NCI-H2196 (cell line): ENCODE results near the gene MAD1L1.
"Not testable (repeated sequence)": the region's sequence is repeated elsewhere in the genome, so short reads cannot be mapped to it uniquely, and the experiment has no call there.

Experiments used
- DNase-seq: peaks from one replicate; lab custom pipeline; 2025; ENCODE audit not compliant: unreplicated experiment; lab: John Stamatoyannopoulos, UW

The MAD1L1 gene

DNA sequence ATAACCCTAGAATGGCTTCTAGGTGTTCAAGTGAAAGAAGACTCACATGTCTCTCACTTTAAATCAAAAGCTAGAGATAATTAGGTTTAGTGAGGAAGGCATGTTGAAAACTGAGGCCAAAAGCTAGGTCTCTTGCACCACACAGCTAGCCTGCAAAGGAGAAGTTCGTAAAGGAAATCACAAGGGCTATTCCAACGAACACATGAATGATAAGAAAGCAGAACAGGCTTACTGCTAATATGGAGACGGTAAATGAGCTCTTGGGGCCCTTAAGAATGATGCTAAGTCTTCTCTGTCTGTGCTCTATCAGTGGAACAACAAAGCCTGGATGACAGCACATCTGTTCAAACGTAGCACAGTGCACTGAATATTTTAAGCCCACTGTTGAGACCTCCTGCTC, 401.3 kb downstream of the MAD1L1 start:
- DNase-seq = not testable (repeated sequence)

DNA sequence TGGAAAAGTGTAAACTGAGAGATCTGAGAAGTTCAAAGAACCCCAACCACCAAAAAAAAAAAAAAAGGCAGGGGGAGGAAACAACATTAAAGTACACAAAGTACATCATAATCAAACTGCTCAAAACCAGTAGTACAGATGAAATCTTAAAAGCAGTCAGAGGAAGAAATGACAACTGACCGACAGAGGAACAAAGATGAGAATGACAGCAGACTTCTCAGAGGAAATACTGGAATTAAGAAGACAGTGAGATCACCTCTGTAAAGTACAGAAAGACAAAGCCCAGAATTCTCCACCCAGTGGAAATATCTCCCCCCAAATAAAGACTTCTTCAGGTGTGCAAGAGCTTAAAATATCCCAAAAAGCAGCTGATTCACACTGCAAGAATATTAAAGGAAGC, 403.1 kb downstream of the MAD1L1 start:
- not testable (repeated sequence) for DNase-seq

DNA sequence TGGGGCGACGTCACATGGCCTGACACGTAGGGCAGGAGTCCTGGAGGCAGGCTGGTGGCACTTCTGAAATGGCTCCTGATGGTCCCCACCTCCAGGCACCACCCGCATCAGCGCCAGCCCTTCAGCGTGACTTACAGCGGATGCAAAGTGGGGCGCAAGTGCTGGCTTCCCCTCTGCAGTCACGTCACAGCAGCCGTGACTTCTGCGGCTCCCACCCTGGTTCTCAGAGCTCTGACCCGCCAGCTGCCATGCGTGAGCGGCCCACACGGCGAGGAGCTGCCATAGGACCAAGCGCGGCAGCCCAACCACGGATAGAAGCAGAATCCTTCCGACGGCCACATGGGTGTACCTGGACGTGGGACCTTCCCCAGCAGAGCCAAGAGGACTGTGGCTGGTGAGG, 403.6 kb downstream of the MAD1L1 start:
- no peak for DNase-seq

DNA sequence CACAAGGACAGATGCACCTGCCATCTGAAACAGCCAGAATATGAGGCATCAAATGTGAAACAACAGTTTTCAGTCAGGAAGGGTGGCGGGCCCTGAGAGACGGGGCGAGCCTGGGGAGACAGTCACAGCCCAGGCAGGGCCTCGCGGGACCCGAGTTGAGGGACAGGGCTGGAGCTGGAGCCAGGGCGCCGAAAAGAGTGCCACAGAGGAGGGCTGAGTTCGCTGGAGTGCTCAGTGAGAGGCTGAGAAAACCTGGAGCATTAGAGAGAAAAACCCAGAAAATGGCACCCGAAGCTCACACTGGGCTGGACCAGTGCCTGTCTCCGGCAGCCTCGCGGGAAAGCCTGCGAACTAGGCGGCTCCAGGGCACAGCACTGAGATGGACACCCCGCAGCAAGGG, 404.6 kb downstream of the MAD1L1 start:
- DNase-seq = not testable (repeated sequence)

DNA sequence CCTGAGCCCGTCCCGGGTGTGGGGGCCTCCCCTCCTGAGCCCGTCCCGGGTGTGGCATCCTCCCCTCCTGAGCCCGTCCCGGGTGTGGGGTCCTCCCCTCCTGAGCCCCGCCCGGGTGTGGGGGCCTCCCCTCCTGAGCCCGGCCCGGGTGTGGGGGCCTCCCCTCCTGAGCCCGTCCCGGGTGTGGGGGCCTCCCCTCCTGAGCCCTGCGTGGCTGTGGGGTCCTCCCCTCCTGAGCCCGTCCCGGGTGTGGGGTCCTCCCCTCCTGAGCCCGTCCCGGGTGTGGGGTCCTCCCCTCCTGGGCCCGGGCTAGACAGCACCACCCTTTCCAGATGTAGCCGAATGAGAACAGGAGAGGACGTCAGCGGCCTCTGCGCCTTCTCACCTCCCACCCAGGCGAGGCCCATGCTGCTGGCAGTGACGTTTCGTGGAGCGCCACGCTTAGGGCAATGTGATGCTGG, 405.2 kb downstream of the MAD1L1 start:
- DNase-seq = not testable (repeated sequence)

DNA sequence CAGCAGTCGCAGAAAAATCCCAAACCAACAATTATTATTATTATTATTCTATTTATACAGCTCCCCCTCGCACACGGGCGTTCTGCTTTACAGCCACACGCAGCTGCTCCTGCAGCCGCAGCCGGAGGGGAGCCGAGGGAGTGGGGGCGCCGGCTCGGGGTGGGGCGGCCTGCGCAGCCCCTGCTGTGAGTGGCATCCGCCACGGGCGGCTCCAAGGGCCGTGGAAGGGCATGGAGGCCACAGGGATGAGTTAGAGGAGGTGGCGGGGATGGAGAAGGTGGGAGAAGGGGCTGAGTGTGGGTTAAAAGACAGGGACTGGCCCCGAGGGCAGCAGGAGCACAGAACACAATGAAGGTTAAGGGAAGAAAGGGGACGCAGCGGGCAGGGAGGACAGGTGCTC, 405.8 kb downstream of the MAD1L1 start:
- DNase-seq = not testable (repeated sequence)

DNA sequence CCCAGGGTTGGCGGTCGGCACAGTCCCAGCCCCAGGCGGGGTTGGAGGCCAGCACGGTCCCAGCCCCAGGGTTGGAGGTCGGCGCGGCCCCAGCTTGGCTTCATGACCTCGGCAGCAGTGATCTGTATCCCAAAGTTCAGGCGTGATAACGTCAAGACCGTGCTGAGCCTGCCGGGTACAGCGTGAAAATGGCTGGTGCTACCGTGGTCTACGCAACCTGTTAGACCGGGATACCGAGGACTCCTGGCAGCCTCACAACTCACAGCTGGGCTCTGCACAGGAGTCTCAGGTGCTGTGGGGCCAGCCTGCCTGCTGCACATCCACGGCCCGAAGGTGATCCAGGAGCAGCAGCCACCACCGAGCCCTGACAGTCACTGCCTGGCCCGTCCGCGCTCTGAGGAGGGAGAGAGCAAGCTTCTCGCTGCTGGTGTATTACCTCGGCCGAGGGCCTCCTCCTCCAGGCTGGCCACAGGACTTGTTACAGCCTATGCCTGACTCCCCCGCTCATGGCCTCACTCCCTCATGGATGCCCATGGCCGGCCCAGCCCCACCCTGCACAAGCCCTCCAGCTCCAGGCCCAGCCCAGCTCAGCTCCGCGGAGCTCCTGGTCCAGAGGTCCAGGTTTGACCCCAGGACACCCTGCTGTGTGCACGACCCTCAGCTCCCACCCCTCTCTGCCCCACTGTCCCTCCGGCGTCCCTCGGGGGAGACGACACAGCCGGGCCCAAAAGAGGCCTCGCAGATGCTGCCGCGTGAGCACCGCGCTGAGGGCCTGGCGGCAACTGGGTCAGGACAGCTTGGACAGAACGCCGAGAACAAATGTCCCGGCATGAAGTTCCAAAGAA, 406.6 kb downstream of the MAD1L1 start:
- DNase-seq = no peak

DNA sequence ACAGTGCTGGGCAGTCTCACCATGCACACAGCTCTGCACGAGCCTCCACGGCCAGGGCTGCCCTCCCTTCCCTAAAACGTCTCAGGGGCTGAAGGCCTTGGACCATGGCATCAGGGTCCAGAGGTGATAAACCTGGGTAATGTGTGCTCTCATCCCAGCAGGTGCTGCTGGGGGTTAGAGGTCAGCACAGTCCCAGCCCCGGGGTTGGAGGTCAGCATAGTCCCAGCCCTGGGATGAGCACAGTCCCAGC, 407.2 kb downstream of the MAD1L1 start:
- DNase-seq = not testable (repeated sequence)

DNA sequence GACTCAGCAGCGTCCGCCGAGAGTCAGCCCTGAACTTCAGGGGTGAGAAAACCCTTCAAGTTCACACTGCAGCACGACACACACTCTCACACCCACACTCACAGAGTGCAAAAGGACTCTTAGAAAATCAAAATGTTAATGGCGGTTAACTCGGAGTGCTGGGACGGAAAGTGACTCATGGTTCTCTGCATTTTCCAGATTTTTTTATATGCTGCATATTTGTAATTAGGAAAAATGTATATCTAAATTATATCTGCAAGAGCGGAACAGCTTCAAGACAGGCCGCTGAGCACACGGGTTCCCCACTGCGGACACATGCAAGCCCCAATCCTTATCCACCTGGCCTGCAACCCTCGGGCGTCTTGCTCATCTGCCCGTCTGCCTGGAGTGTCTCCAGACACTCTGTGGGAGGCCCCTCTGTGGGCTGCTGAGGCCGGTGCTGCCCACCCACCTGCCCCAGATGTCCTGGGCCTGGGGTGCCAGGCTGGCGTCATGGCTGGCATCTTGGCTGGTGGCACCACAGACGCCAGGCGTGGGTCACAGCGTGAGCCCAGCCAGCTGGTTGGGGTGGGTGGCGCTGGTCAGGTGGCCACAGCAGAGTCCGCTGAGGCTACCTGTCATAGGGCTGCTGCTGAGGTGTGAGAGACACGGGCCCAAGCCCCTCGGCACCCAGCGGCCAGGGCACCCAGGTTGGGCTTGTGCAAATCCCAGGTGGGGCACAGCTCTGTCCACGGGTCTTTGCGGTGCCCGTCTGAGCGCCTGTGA, 407.7 kb downstream of the MAD1L1 start:
- not testable (repeated sequence) for DNase-seq

DNA sequence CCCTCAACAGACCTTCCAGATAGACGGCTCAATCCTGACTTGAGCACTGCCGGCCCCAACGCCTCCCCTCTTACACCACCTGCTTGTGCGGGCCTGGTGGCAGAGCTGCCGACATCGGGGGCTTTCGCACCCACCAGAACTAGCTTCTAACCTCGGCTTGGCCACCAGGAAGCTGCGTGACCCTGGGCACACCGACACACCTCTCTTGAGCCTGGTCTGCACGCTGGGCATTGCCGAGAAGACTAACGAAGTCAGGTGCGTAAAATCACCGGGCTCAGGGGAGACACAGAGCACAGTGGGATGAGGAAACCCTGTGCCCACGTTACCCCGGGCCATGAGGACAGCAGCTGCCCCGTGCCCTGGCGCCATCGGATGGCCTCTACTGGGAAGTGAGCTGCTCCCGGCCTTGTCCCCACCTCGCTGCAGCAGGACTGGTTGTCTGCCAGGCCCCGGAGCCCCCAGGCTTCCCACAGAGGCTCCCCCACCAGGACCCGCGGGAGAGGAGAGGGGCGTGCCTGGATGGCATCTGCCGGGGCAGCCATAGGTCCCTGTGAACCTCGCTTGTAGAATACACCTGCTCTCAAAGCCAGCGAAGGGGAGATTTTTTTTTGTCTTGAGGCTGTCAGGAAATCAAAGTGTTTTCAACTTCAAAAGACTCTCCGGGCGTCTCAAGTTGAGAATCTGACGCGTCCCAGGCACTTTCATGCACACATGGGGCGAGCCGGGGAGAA, 408.4 kb downstream of the MAD1L1 start:
- DNase-seq = not testable (repeated sequence)

DNA sequence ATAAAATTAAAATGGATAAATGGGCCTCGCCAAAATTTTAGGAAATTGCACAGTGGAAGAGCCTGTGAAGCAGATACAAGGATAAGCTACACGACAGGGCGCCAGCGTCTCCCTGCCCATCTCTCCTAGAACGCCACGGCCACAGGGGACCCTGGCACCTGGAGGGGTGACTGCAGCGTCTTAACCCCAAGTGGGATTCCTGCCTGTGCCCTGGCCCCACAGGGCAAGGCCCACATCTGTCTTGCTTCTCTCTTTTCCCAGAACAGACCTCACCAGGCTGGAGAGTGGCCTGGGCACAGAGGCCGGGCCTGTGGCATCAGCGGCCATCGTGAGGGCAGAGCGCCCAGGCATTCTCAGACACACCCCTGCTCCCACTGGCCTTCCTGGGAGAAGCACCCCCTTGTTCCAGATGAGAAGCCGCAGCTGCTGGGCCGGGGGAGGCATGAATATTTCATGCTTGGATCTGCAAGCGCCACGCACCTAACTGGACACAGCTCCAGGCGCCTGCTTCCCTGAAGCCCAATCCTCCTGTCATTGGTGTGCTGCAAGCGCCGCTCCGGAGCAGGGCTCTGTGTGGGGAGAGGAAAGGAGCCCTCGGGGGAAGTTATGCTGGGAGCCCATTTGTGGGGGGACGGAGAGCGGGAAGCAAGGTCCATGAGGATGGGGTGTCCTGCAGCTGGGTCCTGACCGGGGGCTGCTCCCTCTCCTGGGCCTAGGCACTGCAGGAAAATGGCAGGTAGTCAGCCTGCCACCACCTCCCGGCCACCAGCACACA, 409.2 kb downstream of the MAD1L1 start:
- DNase-seq = no peak

DNA sequence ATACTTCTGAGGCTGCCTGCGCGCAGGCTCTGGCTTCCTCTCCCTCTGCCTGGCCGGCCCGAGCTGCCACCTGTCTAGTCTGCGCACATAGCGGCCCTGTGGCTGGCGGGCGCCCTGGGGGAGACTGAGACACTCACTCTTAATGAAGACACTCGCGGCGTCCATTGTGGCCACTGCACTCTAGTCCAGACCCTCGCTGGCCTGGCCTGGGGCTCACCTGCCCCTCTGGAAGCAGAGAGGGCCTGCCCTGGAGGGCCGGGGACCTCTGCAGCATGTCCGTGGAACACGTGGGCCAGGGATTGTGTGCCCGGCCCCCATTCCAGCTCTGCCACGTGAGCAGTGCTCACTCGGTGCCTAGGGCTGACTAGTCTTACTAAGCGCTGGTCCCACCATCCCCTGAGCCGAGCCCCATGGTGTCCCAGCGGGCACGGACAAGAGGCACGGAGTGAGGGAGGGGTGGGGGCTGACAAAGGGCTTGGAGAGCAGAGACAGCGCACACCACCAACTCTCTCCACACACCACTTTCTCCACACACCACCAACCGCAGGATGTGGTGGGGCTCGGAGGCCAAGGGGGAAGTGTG, 413.4 kb downstream of the MAD1L1 start:
- DNase-seq = no peak

DNA sequence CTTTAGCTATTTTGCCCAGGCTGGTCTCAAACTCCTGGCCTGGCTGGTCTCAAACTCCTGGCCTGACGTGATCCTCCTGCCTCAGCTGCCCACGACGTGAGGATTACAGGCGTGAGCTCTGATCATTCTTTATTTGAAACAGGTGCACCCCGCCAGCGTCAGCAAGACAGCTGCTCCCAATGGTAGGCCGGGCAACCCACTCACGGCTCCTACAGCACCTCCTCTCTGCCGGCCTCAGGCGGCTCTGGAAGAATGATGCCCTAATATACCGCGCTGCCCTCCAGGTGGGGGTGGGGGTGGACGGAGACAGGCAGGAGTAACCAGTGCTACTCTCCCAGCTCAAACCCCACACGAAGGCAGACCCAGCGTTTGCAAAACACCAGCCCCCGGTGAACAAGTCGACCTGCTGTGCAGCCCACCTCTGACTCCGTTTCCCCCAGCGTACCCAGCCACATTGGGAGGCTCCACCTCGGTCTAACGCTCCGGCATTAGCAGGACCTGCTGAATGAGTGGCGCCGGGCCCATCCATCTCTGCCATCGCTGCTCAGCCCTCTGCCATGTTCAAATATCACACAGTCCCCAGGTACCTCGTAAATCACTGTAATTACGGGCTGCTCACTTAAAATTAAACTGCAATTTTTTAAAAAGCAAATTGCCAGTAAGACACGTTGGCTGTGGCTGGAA, 414.0 kb downstream of the MAD1L1 start:
- DNase-seq = no peak

DNA sequence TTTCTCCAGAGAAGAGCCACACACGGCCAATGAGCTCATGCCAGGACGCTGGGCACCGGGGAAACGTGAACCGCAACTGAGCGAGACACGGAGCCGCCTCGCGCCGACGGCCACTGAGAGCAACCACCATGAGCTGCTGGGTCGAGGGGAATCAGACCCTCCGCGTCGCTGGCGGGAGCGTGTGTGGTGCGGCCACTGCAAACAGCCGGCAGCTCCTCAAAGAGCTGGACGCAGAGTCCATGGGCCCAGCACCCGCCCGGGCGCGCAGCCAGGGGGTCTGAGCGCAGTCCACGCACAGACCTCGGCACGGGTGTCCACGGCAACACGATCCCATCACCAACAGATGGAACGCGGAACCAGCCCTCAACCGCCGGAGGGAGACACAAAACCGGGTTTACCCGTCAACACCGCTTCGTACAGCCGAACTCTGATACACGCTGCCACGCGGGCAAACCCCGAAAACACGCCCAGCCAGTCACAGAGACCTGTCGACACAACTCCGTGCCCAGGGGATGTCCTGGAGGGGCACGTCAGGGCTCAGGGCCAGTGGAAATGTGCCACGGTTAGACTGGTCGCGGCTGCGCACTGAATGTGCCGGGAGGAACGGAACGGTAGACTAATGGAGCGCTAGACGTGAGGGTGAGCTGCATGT, 415.6 kb downstream of the MAD1L1 start:
- DNase-seq = no peak

DNA sequence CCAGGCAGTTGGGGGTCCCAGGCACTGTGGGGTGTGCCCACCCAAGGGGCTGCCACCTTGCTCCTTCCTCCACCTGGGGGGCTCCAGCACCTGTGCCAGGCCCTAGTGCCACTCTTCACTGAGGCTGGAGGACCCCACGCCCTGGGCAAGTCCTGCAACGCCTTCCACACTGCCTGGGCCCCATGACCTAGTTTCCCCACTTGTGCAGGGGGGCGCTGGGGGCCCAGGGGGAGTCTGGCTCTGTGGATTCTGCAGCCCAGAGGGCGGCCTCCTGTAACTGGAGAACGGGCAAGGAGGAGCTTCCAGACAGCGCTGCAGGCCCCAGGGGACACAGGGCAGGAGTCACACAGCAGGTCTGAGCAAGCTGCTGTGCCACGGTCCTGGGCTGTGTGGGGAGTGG, 416.3 kb downstream of the MAD1L1 start:
- not testable (repeated sequence) for DNase-seq

DNA sequence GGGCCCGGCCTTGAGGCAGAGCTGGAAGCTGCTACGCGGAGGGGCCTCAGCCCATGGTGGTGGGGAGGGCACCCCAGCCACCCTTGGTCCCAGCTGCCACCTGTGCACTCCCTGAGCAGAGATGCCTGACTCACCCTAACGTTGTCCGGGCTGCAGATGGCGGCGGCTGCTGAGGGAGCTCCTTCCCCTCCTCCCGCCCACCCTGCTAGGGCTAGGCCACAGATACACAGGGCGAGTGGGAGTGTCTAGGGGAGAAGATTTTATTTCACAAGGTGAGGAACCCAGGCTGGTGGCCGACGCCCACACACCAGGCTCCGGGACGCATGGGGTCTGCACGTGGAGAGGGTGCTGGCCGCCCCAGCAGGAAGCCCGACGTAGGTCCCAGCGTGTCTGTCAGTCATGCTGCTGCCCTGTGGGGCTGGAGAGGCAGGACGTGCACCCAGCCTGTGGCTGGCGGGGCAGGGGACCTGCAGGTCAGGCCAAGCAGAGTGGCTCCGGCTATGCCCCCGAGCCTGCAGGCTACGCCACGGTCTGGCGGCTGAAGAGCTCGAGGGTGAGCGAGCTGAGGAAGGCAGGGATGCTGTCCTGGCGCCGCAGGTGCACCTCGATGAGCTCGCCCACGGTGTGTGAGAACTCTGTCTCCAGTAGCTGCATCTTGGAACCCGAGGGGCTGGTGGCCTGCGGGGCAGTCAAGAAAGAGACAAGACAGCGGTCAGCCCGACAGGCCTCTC, 417.0 kb downstream of the MAD1L1 start:
- DNase-seq = not testable (repeated sequence)

DNA sequence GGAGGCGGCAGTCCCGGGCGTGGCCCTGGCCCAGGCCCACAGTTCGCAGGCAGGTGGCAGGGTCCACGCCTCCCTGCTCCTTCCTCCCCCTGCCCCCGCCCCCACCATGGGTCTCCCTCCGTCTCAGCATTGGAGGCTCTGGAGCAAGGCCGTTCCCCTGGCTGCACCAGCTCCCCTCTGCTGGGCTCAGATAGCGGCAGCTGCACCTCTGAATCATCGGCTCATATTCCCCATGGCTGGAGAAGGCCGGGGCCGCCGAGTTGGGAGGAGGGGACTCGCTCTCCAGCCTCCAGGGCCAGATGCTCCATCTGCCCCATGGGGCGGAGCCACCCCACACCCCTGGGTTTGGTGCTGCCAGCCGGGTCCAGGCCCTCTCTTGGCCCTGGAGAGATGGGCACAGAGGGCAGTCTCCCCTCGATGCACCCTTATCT, 417.7 kb downstream of the MAD1L1 start:
- peak; percentile 75 for DNase-seq

DNA sequence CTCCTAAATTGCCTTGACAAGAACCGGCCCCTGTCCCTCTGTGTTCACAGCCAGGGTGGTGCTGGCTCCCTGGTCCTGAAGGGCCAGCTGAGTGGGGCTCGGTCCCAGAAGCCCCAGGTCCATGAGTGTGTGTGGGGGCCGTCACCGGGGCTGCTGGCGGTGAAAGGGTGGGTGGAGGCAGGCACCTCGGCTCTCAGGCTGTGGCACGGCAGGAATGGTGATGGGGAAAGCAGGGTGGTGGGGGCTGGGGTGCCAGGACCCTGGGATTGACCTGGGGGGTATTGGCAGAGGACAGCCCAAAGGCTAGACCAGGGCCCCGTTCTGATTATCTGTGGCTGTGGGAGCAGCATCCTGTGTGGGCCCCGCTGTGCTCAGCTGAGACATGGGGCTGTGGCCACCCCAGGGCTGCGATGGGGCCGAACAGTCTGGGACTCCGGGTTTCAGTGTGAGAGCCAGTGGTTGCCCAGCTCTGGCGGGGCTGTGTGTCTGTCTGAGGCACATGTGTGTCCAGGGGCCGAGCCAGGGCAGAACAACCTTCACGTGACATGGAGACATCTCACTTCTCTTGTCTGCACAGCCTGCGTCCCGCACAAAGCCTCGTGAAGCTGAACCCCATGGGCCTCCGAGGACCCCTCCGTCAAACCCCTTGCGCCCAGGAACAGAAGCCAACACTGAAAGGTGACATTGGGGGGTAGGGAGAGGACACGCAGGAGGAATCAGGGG, 418.5 kb downstream of the MAD1L1 start:
- DNase-seq = no peak
